CD4-positive, alpha-beta T cell treated with Interleukin-15 for 1 hour (primary cell): Measurements from ENCODE around the gene PLEKHN1.
"Not testable (repeated sequence)": the region's sequence is repeated elsewhere in the genome, so short reads cannot be mapped to it uniquely, and the experiment has no call there.

Experiments used
- DNase-seq: peaks from one replicate; pipeline ENCODE4 v3.0.0-alpha.2; 2020

PLEKHN1 gene

DNA sequence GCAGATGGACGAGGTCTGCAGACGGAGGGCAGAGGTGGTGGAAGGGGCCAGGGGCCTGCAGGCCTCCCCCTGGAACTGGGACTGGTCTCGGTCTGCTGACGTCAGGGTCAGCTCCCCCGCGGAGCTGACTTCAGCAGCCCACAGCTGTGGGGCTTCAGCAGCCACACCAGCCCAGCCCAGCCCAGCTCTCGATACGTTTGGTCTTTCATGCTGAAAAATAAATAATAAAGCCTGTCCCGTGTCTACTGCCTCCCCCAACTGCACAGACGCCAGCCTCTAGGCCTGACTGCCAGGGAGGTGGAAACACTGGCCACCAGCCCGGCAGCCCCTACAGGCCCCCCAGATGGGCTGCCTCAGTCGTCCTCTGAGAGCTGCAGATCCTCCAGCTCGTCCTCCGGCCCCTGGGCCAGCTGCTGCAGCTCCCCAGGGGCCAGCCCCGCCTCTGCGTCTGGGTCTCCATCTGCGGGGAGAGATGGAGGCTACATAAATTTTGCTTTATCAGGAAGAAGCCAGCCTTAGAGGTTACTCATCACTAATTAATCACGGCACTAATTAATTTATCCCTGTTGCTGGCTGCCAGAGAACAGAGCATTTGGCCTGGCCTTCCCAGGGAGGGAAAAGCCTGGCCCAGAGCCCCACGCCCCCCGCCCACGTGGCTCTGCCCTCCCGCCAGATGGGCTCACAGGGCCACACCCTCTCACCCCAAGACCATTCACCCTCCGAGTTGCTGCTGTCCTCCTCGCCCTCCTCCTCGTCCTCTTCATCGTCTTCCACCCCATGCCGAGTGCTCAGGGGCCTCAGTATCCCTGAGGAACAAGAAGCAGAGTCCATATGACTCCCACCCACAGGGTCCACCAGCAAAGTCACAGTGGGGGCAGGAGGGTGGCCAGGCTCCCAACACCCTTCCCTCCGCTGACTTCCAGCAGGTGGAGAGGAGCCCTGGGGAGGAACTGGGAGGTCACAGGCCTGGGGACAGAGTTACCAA, 21.6 kb upstream of the PLEKHN1 start:
- no peak for DNase-seq

DNA sequence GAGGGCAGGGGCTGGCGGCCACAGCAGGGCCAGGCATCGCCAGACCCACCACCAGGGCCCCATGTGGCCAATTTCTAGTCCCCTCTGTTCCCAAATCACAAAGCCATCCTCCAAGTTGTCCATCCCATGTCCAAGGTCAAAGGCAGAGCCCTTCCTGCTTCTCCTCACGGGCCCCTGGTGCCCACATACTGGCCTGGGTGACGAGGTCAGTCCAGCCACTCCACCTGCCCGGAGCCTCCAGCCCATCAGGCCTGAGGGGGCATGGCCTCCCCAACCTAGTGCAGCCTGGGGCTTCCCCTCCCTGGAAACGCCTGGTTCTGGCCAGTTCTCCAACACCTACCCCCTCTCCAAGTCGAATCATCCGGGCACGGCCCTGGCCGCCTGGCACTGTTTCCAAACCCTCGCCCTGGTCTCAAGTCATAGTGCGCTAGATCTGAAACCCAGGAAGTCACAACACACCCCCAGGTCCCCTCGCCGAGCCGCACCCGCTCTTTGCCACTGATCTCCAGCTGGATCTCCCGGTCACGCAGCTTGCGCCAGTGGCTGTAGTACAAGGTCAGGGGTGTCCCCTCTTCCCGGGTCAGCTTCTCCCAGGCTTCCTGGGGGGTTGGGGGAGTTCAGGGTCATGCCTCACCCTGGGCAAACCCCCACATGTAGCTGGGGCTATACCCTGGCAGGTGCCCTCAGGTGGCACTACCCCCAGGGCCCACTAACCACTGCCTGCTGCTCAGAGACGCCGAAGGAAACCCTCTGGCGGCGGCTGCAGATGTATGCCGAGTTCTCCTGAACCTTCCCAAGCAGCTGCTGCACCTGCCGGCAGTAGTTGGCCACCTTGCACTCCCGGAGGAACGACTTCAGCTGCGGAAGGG, 20.4 kb upstream of the PLEKHN1 start:
- no peak for DNase-seq

DNA sequence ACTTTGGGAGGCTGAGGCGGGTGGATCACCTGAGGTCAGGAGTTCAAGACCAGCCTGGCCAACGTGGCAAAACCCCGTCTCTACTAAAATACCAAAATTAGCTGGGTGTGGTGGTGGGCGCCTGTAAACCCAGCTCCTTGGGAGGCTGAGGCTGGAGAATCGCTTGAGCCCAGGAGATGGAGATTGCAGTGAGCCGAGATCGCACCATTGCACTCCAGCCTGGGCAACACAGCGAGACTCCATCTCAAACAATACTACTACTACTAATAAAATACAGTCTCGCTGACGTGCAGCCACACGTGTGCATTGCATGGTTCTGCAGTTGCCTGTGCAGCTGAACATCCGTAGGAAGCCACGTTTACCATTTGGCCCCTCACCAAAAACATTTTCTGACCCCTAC, 19.5 kb upstream of the PLEKHN1 start:
- DNase-seq: not testable (repeated sequence)

DNA sequence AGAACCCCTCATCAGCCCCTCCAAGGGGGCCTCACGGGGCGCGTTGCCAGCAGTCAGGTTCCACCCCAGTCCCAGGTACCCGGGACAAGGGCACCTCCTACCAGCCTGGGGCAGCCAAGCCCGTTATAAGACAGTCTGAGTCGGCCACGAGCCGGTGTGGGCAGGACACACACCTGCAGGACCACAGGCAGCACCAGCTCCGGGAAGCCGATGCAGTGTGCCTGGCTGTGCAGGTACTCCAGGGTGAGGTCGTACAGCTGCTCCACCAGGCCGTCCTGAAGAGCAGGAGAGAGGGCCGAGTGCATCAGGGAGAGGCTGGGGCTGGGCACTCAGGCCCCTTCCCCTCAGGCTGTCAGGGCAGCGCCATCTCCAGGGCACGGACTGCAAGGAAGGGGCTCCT, 18.3 kb upstream of the PLEKHN1 start:
- DNase-seq: no peak

GRCh38 chr1:950268-950667, 16.0 kb upstream of the PLEKHN1 start:
- DNase-seq: no peak

- DNase-seq: no peak
Observed at GRCh38 chr1:950881-951280, 15.4 kb upstream of the PLEKHN1 start.

GRCh38 chr1:951364-951763, 14.9 kb upstream of the PLEKHN1 start:
- DNase-seq: no peak

- no peak for DNase-seq
Observed at GRCh38 chr1:952201-952600, 14.1 kb upstream of the PLEKHN1 start.

DNA sequence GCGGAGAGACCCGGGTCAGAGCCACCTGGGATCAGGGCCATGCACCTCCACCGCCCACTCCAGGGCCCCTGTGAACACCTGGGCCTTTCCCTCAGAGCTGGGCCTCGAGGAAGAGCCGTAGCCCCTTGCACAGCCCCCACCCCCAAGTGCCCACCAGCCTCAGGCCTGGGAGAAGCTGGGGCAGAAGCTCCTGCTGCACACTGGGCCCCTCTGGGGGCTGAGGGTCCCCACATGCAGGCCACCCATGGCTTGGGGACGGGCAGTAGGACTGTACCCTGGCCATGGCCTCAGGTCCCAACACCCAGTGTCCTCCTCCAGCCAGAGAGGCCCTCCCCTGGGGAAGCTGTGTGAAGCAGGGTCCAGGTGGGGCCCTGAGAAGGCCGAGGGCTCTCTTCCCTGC, 13.7 kb upstream of the PLEKHN1 start:
- no peak for DNase-seq

- no peak for DNase-seq
Observed at GRCh38 chr1:953524-954320, 12.6 kb upstream of the PLEKHN1 start.

GRCh38 chr1:954927-955326, 11.4 kb upstream of the PLEKHN1 start:
- DNase-seq: no peak

GRCh38 chr1:955474-955873, 10.8 kb upstream of the PLEKHN1 start:
- DNase-seq: no peak

GRCh38 chr1:956636-957035, 9.6 kb upstream of the PLEKHN1 start:
- DNase-seq: no peak

DNA sequence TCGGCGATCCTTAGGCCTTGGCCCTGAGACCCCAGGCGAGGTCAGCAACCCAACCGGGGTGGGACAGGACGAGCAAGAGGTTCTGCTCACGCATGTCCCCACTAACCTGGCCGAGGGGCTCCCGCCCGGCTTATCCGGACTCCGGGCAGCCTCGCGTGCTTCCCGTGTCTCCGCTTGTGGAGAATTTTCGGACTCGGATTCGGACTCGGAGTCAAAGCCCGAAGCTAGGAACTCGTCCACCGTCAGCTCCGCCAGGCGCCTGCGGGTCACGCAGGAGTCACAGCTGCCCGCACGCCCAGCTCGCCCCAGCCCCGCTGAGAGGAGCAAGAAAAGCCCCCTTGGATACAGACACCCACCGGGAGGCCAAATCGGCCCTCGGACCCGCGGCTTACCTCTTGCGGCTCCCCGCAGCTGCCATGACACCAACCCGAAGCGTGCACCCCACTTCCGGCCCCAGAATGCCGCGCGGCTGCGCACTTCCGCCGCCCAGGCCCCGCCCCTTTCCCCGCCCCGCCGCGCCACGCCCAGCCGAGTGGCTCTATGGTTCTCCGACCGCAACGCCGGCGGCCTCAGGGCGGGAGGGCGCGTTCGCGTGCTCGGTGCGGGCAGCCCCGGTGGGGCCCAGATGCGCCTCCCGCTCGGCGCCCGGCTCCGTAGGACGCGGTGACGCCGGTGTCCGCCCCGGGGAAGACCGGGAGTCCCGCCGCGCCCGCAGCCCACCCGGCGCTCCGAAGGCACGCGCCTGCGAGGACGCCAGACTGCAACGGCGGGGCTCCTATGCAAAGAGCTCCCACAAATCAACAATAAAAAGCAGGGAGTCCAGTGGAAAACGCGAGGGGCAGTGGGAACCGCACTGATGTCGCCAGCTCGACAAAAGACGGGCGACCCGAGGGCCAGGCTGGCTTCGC, 7.2 kb upstream of the PLEKHN1 start, which contains the start of gene NOC2L:
Gene NOC2L, minus strand, starts transcription at position 434 of the 908 bp plus-strand sequence. Its CDS starts 16 bp downstream, at position 418.
- DNase-seq: peak; percentile 95

GRCh38 chr1:959731-960362, 6.4 kb upstream of the PLEKHN1 start:
- no peak for DNase-seq

DNA sequence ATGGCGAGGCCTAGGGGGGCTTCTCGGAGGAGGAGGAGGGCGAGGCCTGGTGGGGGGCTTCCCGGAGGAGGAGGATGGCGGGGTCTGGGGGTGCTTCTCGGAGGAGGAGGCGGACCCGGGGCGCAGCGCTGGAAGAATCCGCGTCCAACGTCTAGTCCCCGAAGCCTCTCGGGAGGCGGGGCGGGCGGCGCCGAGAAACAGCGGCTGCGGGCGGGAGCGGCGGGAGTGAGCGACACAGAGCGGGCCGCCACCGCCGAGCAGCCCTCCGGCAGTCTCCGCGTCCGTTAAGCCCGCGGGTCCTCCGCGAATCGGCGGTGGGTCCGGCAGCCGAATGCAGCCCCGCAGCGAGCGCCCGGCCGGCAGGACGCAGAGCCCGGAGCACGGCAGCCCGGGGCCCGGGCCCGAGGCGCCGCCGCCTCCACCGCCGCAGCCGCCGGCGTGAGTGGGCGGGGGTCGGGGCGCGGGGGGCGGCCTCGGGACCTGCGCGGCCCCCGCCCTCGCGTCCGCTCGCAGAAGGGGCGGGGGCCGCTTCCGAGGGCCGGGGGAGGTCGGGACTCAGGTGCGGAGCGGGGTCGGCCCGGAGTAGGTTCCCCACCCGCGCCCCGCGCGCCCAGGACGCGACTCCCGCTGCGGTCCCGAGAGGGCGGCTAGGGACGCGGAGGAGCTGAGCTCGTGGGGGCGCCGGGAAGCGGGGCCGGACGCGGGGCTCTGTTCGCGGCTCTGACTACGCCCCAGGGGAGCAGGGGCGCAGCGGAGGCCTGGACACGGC, 5.7 kb upstream of the PLEKHN1 start, which contains the start of gene KLHL17:
Gene KLHL17, plus strand, starts transcription at position 222 of the 769 bp plus-strand sequence. Its CDS starts 110 bp downstream, at position 332.
- DNase-seq: peak; percentile 73

- DNase-seq: no peak
Observed at GRCh38 chr1:961132-961669, 5.1 kb upstream of the PLEKHN1 start.

DNA sequence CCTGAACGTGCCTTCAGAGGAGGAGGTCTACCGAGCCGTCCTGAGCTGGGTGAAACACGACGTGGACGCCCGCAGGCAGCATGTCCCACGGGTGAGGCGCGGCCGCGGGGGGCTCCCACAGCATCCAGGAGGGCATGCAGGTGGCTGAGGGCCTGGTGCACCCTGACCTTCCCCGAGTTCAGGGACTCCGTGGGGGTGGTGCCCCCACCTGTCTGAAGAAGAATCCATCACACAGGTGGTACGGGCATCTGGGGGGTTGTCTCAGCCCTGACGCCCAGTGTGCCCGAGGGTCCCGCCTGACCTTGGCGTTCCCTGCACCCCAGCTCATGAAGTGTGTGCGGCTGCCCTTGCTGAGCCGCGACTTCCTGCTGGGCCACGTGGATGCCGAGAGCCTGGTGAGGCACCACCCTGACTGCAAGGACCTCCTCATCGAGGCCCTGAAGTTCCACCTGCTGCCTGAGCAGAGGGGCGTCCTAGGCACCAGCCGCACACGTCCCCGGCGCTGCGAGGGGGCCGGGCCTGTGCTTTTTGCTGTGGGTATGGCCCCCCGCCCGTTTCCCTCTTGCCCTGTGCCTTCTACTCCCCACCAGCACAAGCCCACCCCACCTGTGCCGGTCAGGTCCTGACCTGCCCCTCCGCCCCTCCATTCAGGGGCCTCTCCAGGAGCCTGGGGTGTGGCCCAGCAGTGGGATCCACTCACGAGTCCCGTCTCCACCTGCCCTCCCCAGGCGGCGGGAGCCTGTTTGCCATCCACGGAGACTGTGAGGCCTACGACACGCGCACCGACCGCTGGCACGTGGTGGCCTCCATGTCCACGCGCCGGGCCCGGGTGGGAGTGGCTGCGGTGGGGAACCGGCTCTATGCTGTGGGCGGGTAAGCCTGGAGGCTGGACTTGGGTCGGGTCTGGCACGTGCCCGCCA, 3.6 kb upstream of the PLEKHN1 start:
- DNase-seq: no peak

- DNase-seq: no peak
Observed at GRCh38 chr1:963301-963651, 3.0 kb upstream of the PLEKHN1 start.
